Left renal cortex interstitium (tissue), 4 donors: ENCODE measurements around the gene DNLZ. TPM values are rescaled to one million over a fixed set of nuclear protein-coding genes. Genes with fewer than 3 reads are reported as not detected.

ENCODE experiments used
- DNase-seq, 4 donors: peaks; one replicate each; pipeline ENCODE4 v3.0.0-alpha.2; 2013; ENCODE audit warnings: low read depth in 4 of 4, low spot score in 2 of 4, missing footprints in 1 of 4
- polyA plus RNA-seq, 4 donors: library from polyadenylated mRNA; unstranded; fragments of 120-200 nt; gene quantifications; one replicate each; pipeline ENCODE4 v1.2.1, GENCODE V29; 2013; ENCODE audit not compliant: insufficient read length in 4 of 4

Gene DNLZ
- polyA plus RNA-seq, 4 donors, result 5.0 to 26.2 (median 9.1) TPM

- no peak for DNase-seq
Measured at GRCh38 chr9:136346157-136346481, 17.4 kb downstream of the DNLZ start.

GRCh38 chr9:136345281-136346156 is 18.0 kb downstream of the DNLZ start:
- no peak for DNase-seq

- no peak for DNase-seq
Measured at GRCh38 chr9:136344544-136345280, 18.8 kb downstream of the DNLZ start.

GRCh38 chr9:136343884-136344269 is 19.7 kb downstream of the DNLZ start:
- DNase-seq, result no peak

- no peak for DNase-seq
Measured at GRCh38 chr9:136343121-136343883, 20.2 kb downstream of the DNLZ start.

GRCh38 chr9:136342181-136343120 is 21.1 kb downstream of the DNLZ start:
- no peak for DNase-seq

GRCh38 chr9:136341769-136342168 is 21.8 kb downstream of the DNLZ start:
- no peak for DNase-seq

- DNase-seq, result no peak
Measured at GRCh38 chr9:136341042-136341655, 22.4 kb downstream of the DNLZ start.

GRCh38 chr9:136340356-136341041 is 23.0 kb downstream of the DNLZ start:
- no peak for DNase-seq

GRCh38 chr9:136339958-136340310 is 23.6 kb downstream of the DNLZ start:
- DNase-seq, result no peak

- no peak for DNase-seq
Measured at GRCh38 chr9:136339173-136339957, 24.2 kb downstream of the DNLZ start.

GRCh38 chr9:136338511-136338910 is 25.0 kb downstream of the DNLZ start:
- DNase-seq, result no peak

- no peak for DNase-seq
Measured at GRCh38 chr9:136337416-136338395, 25.8 kb downstream of the DNLZ start.

GRCh38 chr9:136336881-136337280 is 26.7 kb downstream of the DNLZ start:
- no peak for DNase-seq

- no peak for DNase-seq
Measured at GRCh38 chr9:136336156-136336870, 27.2 kb downstream of the DNLZ start.

- DNase-seq, result no peak
Measured at GRCh38 chr9:136335296-136336155, 28.0 kb downstream of the DNLZ start.
